Dendritic cell treated with granulocyte-macrophage colony-stimulating factor and Interleukin-4, amounts not matched to agents 40 ng/mL and 50 ng/mL, for 4 days (primary cell): Measurements from ENCODE around the gene ALDH1L1.

Experiments used
- H3K27ac Mint-ChIP-seq: one replicate; pipeline ENCODE4 v1.8.0; 2022; ENCODE audit warnings: mild to moderate bottlenecking, mixed read lengths
- H3K27me3 Mint-ChIP-seq: one replicate; pipeline ENCODE4 v1.8.0; 2022; ENCODE audit warnings: mild to moderate bottlenecking, mixed read lengths
- H3K36me3 Mint-ChIP-seq: one replicate; pipeline ENCODE4 v1.8.0; 2022; ENCODE audit warnings: low read depth, mixed read lengths
- H3K4me1 Mint-ChIP-seq: one replicate; pipeline ENCODE4 v1.8.0; 2022; ENCODE audit warnings: low read depth, mixed read lengths
- H3K4me3 Mint-ChIP-seq: one replicate; pipeline ENCODE4 v1.8.0; 2022; ENCODE audit warnings: mild to moderate bottlenecking, moderate library complexity, mixed read lengths
- H3K9me3 Mint-ChIP-seq: one replicate; pipeline ENCODE4 v1.8.0; 2022; ENCODE audit warnings: mixed read lengths
- intact Hi-C: fragments of 100-400 bp; cut with micrococcal nuclease; formaldehyde crosslinking; loops from one replicate; pipeline ENCODE4 v1.15.0; 2022

Gene ALDH1L1

DNA sequence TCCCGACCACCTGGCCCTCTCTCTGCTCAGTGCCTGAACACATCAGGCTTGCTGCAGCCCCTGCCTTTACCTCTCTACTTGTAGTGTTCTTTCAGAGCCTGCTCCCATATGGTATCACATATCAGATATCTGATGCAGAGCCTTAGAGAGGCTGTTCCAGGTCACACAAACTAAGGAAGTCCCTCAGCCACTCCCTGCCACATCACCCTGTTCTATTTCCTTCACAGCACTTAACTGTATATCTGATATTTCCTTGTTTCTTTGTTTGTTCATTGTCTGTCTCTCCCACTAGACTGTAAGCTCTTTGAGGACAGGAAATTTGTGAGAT, 976 bp upstream of the ALDH1L1 start:
- peaks cover 5% of the 10 kb centered on the region for H3K4me1 Mint-ChIP-seq
- intact Hi-C loops, result no loop called here
- H3K36me3 Mint-ChIP-seq, result no peaks in the 10 kb centered on the region
- H3K9me3 Mint-ChIP-seq, result no peaks in the 10 kb centered on the region
- H3K4me3 Mint-ChIP-seq, result no peak overlapping the region
- no peak overlapping the region for H3K27ac Mint-ChIP-seq
- peaks cover 46% of the 10 kb centered on the region for H3K27me3 Mint-ChIP-seq

GRCh38 chr3:126179825-126180476, 435 bp downstream of the ALDH1L1 start:
- Mint-ChIP-seq H3K36me3 (no peaks in the 10 kb centered on the region), H3K27ac (no peak overlapping the region), H3K4me1 (peaks cover 5% of the 10 kb centered on the region), H3K9me3 (no peaks in the 10 kb centered on the region), H3K4me3 (no peak overlapping the region), H3K27me3 (peaks cover 46% of the 10 kb centered on the region)
- intact Hi-C loops, result no loop called here

- intact Hi-C loops, result no loop called here
- H3K9me3 Mint-ChIP-seq, result peaks cover 5% of the 10 kb centered on the region
- H3K4me3 Mint-ChIP-seq, result no peak overlapping the region
- no peaks in the 10 kb centered on the region for H3K36me3 Mint-ChIP-seq
- H3K4me1 Mint-ChIP-seq, result no peaks in the 10 kb centered on the region
- peaks cover 29% of the 10 kb centered on the region for H3K27me3 Mint-ChIP-seq
- H3K27ac Mint-ChIP-seq, result no peak overlapping the region
These were observed 10.2 kb downstream of the ALDH1L1 start for GRCh38 chr3:126170073-126170777.

DNA sequence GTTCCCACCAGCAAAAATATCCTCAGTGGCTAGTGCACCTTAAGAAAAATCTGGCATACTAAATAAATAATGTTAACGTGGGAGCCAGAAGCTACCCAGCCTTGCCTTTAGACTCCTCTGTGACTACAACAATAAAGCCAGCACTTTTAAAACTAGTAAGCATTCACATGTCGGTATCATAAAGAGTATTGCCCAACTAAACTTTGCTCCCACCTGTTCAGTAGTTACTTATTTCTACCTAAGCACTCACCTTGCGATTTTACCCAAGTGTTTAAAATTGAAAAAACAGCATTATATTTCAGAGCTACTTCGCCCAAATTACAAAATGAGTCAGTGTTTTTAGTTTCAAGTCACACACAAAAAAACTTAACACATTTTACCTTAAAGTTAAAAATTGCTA, 12.8 kb downstream of the ALDH1L1 start:
- Mint-ChIP-seq H3K4me1 (no peaks in the 10 kb centered on the region), H3K4me3 (no peak overlapping the region), H3K27me3 (peaks cover 22% of the 10 kb centered on the region), H3K9me3 (peaks cover 6% of the 10 kb centered on the region), H3K36me3 (no peaks in the 10 kb centered on the region), H3K27ac (no peak overlapping the region)
- intact Hi-C loops, result no loop called here

DNA sequence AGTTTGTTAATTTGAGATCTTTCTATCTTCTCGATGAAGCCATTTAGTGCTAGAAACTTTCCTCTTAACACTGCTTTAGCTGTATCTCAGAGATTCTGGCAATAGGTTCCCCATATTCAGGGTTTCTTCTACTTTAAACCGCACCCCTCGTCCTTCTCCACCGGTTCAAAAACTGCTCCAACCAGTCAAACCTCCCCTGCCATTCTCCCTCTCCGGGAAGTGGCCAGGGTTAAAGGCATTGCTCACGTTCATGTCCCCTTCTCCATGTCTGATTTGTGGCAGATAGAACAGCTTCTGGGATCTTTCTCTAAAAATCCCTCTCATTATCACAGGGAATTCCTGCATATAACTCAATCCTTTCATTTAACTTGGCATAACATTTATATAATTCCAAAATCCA, 14.4 kb downstream of the ALDH1L1 start:
- H3K4me1 Mint-ChIP-seq, result no peaks in the 10 kb centered on the region
- peaks cover 6% of the 10 kb centered on the region for H3K9me3 Mint-ChIP-seq
- intact Hi-C loops, result no loop called here
- H3K4me3 Mint-ChIP-seq, result no peak overlapping the region
- no peak overlapping the region for H3K27ac Mint-ChIP-seq
- H3K36me3 Mint-ChIP-seq, result no peaks in the 10 kb centered on the region
- peaks cover 20% of the 10 kb centered on the region for H3K27me3 Mint-ChIP-seq

GRCh38 chr3:126161309-126161708, 19.1 kb downstream of the ALDH1L1 start:
- H3K4me3 Mint-ChIP-seq, result no peak overlapping the region
- H3K27me3 Mint-ChIP-seq, result peaks cover 18% of the 10 kb centered on the region

GRCh38 chr3:126160243-126161210, 19.9 kb downstream of the ALDH1L1 start:
- peaks cover 4% of the 10 kb centered on the region for H3K9me3 Mint-ChIP-seq
- peaks cover 11% of the 10 kb centered on the region for H3K27me3 Mint-ChIP-seq
- intact Hi-C loops, result no loop called here
- no peak overlapping the region for H3K27ac Mint-ChIP-seq
- no peak overlapping the region for H3K4me3 Mint-ChIP-seq
- no peaks in the 10 kb centered on the region for H3K36me3 Mint-ChIP-seq
- H3K4me1 Mint-ChIP-seq, result no peaks in the 10 kb centered on the region

More at GRCh38 chr3:126161309-126161708, 19.1 kb downstream of the ALDH1L1 start:
- H3K9me3 Mint-ChIP-seq, result peaks cover 6% of the 10 kb centered on the region
- intact Hi-C loops, result no loop called here
- H3K27ac Mint-ChIP-seq, result no peak overlapping the region
- H3K36me3 Mint-ChIP-seq, result no peaks in the 10 kb centered on the region
- no peaks in the 10 kb centered on the region for H3K4me1 Mint-ChIP-seq

DNA sequence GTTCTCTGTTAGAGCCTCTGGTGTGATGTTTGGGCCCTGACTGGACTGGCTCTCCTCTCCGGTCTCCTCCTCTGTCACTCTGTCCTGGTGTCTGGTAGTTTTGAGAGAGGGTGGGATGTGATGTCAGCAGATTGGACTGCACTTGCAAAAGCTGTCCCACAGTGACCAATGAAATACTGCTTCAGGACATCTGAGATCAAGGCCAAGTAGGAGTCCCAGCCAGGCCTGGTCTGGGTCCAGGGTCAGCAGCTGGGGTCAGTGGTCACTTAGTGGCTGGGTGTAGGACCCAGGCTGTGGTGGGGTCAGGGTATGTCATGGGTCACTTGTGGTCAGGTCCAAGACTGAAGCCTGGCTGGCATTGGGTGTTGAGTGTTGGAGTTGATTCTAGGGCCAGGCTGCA, 20.9 kb downstream of the ALDH1L1 start:
- Mint-ChIP-seq H3K9me3 (no peaks in the 10 kb centered on the region), H3K27ac (no peak overlapping the region), H3K4me3 (no peak overlapping the region), H3K4me1 (no peaks in the 10 kb centered on the region), H3K27me3 (peaks cover 6% of the 10 kb centered on the region), H3K36me3 (no peaks in the 10 kb centered on the region)
- intact Hi-C loops, result no loop called here

- no peaks in the 10 kb centered on the region for H3K9me3 Mint-ChIP-seq
- no peak overlapping the region for H3K4me3 Mint-ChIP-seq
- H3K27me3 Mint-ChIP-seq, result peaks cover 6% of the 10 kb centered on the region
- no peaks in the 10 kb centered on the region for H3K36me3 Mint-ChIP-seq
- H3K4me1 Mint-ChIP-seq, result no peaks in the 10 kb centered on the region
- no peak overlapping the region for H3K27ac Mint-ChIP-seq
- intact Hi-C loops, result no loop called here
These were observed 21.4 kb downstream of the ALDH1L1 start for GRCh38 chr3:126158912-126159454.

DNA sequence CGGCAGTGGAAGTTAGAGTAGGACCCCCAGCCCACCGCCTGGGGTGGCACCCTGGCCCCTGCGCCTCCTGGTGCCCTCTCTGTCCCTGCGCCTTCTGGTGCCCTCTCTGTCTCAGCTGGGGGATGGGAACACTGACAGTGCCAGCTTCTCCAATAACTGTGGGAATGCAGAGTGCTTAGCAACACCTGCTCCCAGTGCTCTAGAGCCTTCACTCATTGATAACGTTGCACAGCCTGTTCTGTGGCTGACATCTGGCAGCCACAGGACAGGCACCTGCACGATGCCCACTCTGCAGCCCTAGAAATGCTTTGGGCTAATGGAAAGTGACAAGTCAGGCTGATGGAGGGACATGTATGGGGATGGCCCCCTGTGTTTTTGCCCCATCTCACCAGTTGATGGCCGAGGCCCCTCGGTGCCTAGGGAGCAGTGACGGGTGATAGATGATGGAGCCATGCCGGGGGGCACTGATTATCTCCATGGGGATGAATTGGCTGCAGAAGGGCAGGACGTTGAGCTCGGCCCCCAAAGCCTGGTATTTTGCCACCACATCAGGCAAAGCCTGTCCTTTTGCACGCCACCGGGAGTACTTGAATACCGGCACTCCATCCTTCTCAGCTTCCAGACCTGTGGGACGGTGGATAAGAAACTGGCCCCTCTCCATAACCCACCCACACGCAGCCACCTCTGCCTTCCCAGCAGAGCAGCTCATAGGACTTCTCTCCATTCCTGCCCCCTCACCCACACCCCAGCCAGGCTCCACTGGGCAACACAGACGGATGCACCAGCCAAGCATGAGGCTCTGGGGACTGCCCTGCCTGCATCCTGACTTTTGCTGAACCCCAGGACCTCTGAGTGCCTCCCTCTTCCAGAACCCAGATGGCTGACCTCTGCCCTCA, 22.1 kb downstream of the ALDH1L1 start:
- H3K27me3 Mint-ChIP-seq, result peaks cover 3% of the 10 kb centered on the region
- H3K4me3 Mint-ChIP-seq, result no peak overlapping the region
- no peaks in the 10 kb centered on the region for H3K36me3 Mint-ChIP-seq
- no peaks in the 10 kb centered on the region for H3K4me1 Mint-ChIP-seq
- intact Hi-C loops, result no loop called here
- H3K27ac Mint-ChIP-seq, result no peak overlapping the region
- H3K9me3 Mint-ChIP-seq, result no peaks in the 10 kb centered on the region

DNA sequence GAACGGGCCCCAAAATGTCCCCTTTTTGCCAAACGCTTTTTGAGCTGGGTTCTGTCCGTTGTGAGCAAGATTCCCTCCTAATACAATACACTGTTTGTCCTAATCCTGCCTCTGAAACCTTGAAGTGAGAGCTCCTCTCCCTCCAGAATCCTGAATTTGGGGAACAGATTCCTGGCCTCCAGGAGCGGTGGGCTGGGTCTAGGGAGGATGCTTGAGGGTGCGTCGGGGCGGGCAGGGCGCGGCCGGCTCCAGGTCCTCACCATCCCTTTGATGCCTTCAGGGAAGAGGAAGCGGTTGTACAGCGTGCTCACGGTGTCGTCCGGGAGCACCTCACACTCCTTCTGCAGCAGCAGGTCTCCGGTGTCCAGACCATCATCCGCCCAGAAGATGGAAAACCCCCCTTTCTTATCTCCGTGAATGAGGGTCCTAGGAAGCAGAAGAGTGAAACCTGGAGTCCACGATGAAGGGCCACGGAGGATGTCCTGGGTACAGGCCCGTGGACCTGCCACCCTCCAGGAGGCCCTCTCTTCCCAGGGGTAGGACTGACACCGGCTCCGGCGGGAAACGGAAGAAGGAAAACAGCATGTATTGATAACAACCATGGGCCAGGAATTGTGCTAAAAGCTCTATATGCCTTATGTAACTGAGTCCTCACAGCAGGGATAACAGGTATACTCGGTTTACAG, 23.2 kb downstream of the ALDH1L1 start:
- intact Hi-C loops, result no loop called here
- Mint-ChIP-seq H3K27ac (no peak overlapping the region), H3K27me3 (peaks cover 1% of the 10 kb centered on the region), H3K4me1 (no peaks in the 10 kb centered on the region), H3K9me3 (no peaks in the 10 kb centered on the region), H3K4me3 (no peak overlapping the region), H3K36me3 (no peaks in the 10 kb centered on the region)

GRCh38 chr3:126156468-126156867, 23.9 kb downstream of the ALDH1L1 start:
- H3K27me3 Mint-ChIP-seq, result no peaks in the 10 kb centered on the region
- H3K27ac Mint-ChIP-seq, result no peak overlapping the region
- no peaks in the 10 kb centered on the region for H3K4me1 Mint-ChIP-seq
- H3K9me3 Mint-ChIP-seq, result no peaks in the 10 kb centered on the region
- H3K4me3 Mint-ChIP-seq, result no peak overlapping the region
- intact Hi-C loops, result no loop called here
- H3K36me3 Mint-ChIP-seq, result no peaks in the 10 kb centered on the region

- Mint-ChIP-seq H3K27me3 (no peaks in the 10 kb centered on the region), H3K27ac (no peak overlapping the region), H3K36me3 (no peaks in the 10 kb centered on the region), H3K4me3 (no peak overlapping the region), H3K4me1 (no peaks in the 10 kb centered on the region), H3K9me3 (no peaks in the 10 kb centered on the region)
- intact Hi-C loops, result no loop called here
These were observed 24.6 kb downstream of the ALDH1L1 start for GRCh38 chr3:126155819-126156218.
